Measurements from ENCODE around the gene KLHL14.

- TF ChIP-seq CTCF (IDR thresholded peaks at IDR 0.05) (no peak), POLR2A (IDR thresholded peaks at IDR 0.05) (no peak)
Observed at GRCh38 chr18:32804134-32804888, 31.5 kb upstream of the KLHL14 start.
